Neural progenitor cell (in vitro differentiated cells): ENCODE measurements around the gene ZNF229.
"Not testable (repeated sequence)": the region's sequence is repeated elsewhere in the genome, so short reads cannot be mapped to it uniquely, and the experiment has no call there.

Experiments
- EZH2phosphoT487 ChIP-seq: fragments of 200-600 bp; sonication (generic); IDR thresholded peaks from 2 replicates; pipeline ENCODE4 v1.6.1; 2017; ENCODE audit warnings: antibody characterized with exemption
- TF ChIP-seq, protein P1 (sequence below): fragments of 200-600 bp; sonication (generic); IDR thresholded peaks from 2 replicates; pipeline ENCODE4 v1.5.1; 2017; ENCODE audit warnings: antibody characterized with exemption, mild to moderate bottlenecking

DNA sequence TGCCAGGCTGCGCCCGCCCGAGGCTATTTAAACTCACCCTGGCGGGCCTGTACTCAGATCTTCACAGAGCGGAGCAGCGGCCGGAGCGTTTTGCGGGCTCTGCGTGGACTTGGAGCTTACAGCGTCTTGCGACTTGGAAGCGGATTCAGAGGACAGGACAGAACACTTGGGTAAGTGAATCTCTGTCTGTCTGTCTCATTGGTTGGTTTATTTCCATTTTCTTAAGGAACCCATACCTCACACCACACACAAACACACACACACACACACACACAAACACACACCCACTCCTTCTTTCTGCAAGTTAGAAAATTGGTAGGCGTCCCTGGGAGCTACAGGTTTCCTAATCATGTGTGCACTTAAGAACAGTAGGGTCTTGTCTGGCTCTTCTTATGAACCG lies 32.7 kb downstream of the ZNF229 start:
- TF ChIP-seq, protein P1, sequence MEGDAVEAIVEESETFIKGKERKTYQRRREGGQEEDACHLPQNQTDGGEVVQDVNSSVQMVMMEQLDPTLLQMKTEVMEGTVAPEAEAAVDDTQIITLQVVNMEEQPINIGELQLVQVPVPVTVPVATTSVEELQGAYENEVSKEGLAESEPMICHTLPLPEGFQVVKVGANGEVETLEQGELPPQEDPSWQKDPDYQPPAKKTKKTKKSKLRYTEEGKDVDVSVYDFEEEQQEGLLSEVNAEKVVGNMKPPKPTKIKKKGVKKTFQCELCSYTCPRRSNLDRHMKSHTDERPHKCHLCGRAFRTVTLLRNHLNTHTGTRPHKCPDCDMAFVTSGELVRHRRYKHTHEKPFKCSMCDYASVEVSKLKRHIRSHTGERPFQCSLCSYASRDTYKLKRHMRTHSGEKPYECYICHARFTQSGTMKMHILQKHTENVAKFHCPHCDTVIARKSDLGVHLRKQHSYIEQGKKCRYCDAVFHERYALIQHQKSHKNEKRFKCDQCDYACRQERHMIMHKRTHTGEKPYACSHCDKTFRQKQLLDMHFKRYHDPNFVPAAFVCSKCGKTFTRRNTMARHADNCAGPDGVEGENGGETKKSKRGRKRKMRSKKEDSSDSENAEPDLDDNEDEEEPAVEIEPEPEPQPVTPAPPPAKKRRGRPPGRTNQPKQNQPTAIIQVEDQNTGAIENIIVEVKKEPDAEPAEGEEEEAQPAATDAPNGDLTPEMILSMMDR: not testable (repeated sequence)
- not testable (repeated sequence) for TF ChIP-seq EZH2phosphoT487
